ENCODE data around the gene PMAIP1.

The PMAIP1 gene

GRCh38 chr18:59907660-59908059 is 7.9 kb downstream of the PMAIP1 start:
- H4K20me1 ChIP-seq (ENCODE audit: low read depth, low read length) = peaks cover 17% of the 10 kb centered on the region
- peaks cover 24% of the 10 kb centered on the region; the same call in 1 of the 2 replicates for H3F3A ChIP-seq (ENCODE audit: insufficient read depth)
- peak overlapping the region; percentile 35 for H3K4me2 ChIP-seq (ENCODE audit: low read depth, low read length, poor library complexity, severe bottlenecking)
- no peak overlapping the region for H3K4me3 ChIP-seq (ENCODE audit: insufficient read depth, low read length, poor library complexity, severe bottlenecking)
- H3K79me2 ChIP-seq (ENCODE audit: insufficient read depth, low read length) = peaks cover 4% of the 10 kb centered on the region; the same call in 1 of the 2 replicates
- H3K27ac ChIP-seq (ENCODE audit: low read depth, low read length) = no peak overlapping the region
- no peaks in the 10 kb centered on the region for H3K27me3 ChIP-seq (ENCODE audit: low read length)
- peaks cover 17% of the 10 kb centered on the region for H3K36me3 ChIP-seq (ENCODE audit: low read length)
- no peak overlapping the region for H2AFZ ChIP-seq (ENCODE audit: low read depth, low read length, severe bottlenecking)
- H3K9ac ChIP-seq (ENCODE audit: low read length) = no peak overlapping the region
- H3K9me2 ChIP-seq (replicated peaks; ENCODE audit: insufficient read depth, low read length) = no peaks in the 10 kb centered on the region
- TF ChIP-seq, protein P1, sequence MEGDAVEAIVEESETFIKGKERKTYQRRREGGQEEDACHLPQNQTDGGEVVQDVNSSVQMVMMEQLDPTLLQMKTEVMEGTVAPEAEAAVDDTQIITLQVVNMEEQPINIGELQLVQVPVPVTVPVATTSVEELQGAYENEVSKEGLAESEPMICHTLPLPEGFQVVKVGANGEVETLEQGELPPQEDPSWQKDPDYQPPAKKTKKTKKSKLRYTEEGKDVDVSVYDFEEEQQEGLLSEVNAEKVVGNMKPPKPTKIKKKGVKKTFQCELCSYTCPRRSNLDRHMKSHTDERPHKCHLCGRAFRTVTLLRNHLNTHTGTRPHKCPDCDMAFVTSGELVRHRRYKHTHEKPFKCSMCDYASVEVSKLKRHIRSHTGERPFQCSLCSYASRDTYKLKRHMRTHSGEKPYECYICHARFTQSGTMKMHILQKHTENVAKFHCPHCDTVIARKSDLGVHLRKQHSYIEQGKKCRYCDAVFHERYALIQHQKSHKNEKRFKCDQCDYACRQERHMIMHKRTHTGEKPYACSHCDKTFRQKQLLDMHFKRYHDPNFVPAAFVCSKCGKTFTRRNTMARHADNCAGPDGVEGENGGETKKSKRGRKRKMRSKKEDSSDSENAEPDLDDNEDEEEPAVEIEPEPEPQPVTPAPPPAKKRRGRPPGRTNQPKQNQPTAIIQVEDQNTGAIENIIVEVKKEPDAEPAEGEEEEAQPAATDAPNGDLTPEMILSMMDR (IDR thresholded peaks at IDR 0.05; ENCODE audit: insufficient read depth, low read length, poor library complexity, severe bottlenecking) = no peak
- TF ChIP-seq EZH2phosphoT487 (conservative IDR thresholded peaks at IDR 0.05; ENCODE audit: low read length) = no peak
- no peaks in the 10 kb centered on the region for H3K9me3 ChIP-seq (ENCODE audit: insufficient read depth, low read length)

- H3F3A ChIP-seq (ENCODE audit: insufficient read depth) = peaks cover 14% of the 10 kb centered on the region; the same call in 1 of the 2 replicates
- no peak overlapping the region for H3K9ac ChIP-seq (ENCODE audit: low read length)
- H3K27me3 ChIP-seq (ENCODE audit: low read length) = no peaks in the 10 kb centered on the region
- H3K27ac ChIP-seq (ENCODE audit: low read depth, low read length) = no peak overlapping the region
- TF ChIP-seq EZH2phosphoT487 (conservative IDR thresholded peaks at IDR 0.05; ENCODE audit: low read length) = no peak
- peaks cover 6% of the 10 kb centered on the region for H4K20me1 ChIP-seq (ENCODE audit: low read depth, low read length)
- H3K4me3 ChIP-seq (ENCODE audit: insufficient read depth, low read length, poor library complexity, severe bottlenecking) = no peak overlapping the region
- no peaks in the 10 kb centered on the region for H3K79me2 ChIP-seq (ENCODE audit: insufficient read depth, low read length)
- peaks cover 6% of the 10 kb centered on the region for H3K36me3 ChIP-seq (ENCODE audit: low read length)
- no peaks in the 10 kb centered on the region for H3K9me2 ChIP-seq (replicated peaks; ENCODE audit: insufficient read depth, low read length)
- no peaks in the 10 kb centered on the region for H3K9me3 ChIP-seq (ENCODE audit: insufficient read depth, low read length)
- H2AFZ ChIP-seq (ENCODE audit: low read depth, low read length, severe bottlenecking) = no peak overlapping the region
- no peak overlapping the region for H3K4me2 ChIP-seq (ENCODE audit: low read depth, low read length, poor library complexity, severe bottlenecking)
These were observed 9.0 kb downstream of the PMAIP1 start for GRCh38 chr18:59908799-59909198.

GRCh38 chr18:59909289-59910036 is 9.7 kb downstream of the PMAIP1 start:
- no peaks in the 10 kb centered on the region for H4K20me1 ChIP-seq (ENCODE audit: low read depth, low read length)
- H3F3A ChIP-seq (ENCODE audit: insufficient read depth) = peaks cover 7% of the 10 kb centered on the region; the same call in 1 of the 2 replicates
- no peaks in the 10 kb centered on the region for H3K27me3 ChIP-seq (ENCODE audit: low read length)
- no peak overlapping the region for H3K4me3 ChIP-seq (ENCODE audit: insufficient read depth, low read length, poor library complexity, severe bottlenecking)
- no peaks in the 10 kb centered on the region for H3K79me2 ChIP-seq (ENCODE audit: insufficient read depth, low read length)
- H3K27ac ChIP-seq (ENCODE audit: low read depth, low read length) = no peak overlapping the region
- H3K4me2 ChIP-seq (ENCODE audit: low read depth, low read length, poor library complexity, severe bottlenecking) = no peak overlapping the region
- TF ChIP-seq, protein P1 (IDR thresholded peaks at IDR 0.05; ENCODE audit: insufficient read depth, low read length, poor library complexity, severe bottlenecking) = no peak
- TF ChIP-seq EZH2phosphoT487 (conservative IDR thresholded peaks at IDR 0.05; ENCODE audit: low read length) = no peak
- H3K9me3 ChIP-seq (ENCODE audit: insufficient read depth, low read length) = no peaks in the 10 kb centered on the region
- H2AFZ ChIP-seq (ENCODE audit: low read depth, low read length, severe bottlenecking) = no peak overlapping the region
- H3K9me2 ChIP-seq (replicated peaks; ENCODE audit: insufficient read depth, low read length) = no peaks in the 10 kb centered on the region
- no peak overlapping the region for H3K9ac ChIP-seq (ENCODE audit: low read length)
- H3K36me3 ChIP-seq (ENCODE audit: low read length) = no peaks in the 10 kb centered on the region

GRCh38 chr18:59910967-59911366 is 11.2 kb downstream of the PMAIP1 start:
- Histone ChIP-seq H2AFZ (ENCODE audit: low read depth, low read length, severe bottlenecking) (no peak overlapping the region), H3K9ac (ENCODE audit: low read length) (no peak overlapping the region), H3K27me3 (ENCODE audit: low read length) (no peaks in the 10 kb centered on the region), H3K27ac (ENCODE audit: low read depth, low read length) (no peak overlapping the region), H3F3A (ENCODE audit: insufficient read depth) (0 out of 2 replicates have a peak, but pooled peaks cover 2% of the 10 kb centered on the region), H3K79me2 (ENCODE audit: insufficient read depth, low read length) (no peaks in the 10 kb centered on the region), H4K20me1 (ENCODE audit: low read depth, low read length) (no peaks in the 10 kb centered on the region), H3K4me2 (ENCODE audit: low read depth, low read length, poor library complexity, severe bottlenecking) (no peak overlapping the region), H3K9me2 (replicated peaks; ENCODE audit: insufficient read depth, low read length) (no peaks in the 10 kb centered on the region), H3K4me3 (ENCODE audit: insufficient read depth, low read length, poor library complexity, severe bottlenecking) (no peak overlapping the region), H3K36me3 (ENCODE audit: low read length) (no peaks in the 10 kb centered on the region), H3K9me3 (ENCODE audit: insufficient read depth, low read length) (no peaks in the 10 kb centered on the region)
- no peak for TF ChIP-seq EZH2phosphoT487 (conservative IDR thresholded peaks at IDR 0.05; ENCODE audit: low read length)
- TF ChIP-seq, protein P1 (IDR thresholded peaks at IDR 0.05; ENCODE audit: insufficient read depth, low read length, poor library complexity, severe bottlenecking) = no peak
